ENCODE results near the gene KCNQ1OT1. TPM values are rescaled to one million over a fixed set of nuclear protein-coding genes. Genes with fewer than 3 reads are reported as not detected.

KCNQ1OT1 gene
- total and polyA plus RNA-seq, 4 donors, result 0.08 to 5.4 (median 1.2) TPM

DNA sequence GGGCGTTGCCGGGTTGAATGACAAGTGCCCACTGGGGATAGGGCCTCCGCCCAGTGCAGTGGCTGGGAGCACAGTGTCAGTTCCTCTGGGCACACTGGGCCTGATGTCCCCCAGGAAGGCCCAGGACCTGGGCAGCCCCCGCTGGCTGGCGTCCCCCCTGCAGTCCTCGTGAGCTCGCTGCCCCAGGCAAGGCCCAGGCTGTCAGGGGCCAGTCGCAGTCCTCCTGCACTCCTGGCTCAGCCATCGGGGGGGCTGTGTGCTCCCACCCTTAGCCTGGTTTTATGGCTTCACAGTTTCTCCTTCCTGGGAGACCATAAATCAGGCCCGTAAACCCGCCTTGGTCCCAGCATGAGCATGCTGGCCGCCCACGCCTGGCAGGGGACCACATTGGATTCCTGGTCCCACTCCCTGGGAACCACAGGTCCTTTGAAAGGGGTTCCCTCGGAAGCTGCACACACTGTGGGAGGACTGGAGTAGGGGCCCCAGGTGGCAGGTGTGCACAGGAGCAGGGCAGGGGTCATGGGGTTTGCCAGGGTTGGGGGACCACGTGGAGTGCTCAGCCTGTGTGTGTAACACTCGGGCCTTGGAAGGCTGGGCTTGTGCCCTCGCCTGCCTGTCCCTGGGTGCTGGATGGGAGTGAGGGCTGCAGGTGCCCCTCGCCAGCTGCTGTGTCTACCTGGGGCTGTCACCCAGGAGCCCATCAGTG is 113.6 kb downstream of the KCNQ1OT1 start:
- Histone ChIP-seq H3K4me3 (ENCODE audit: low read length in 2 of 2) (no peak overlapping the region), H3K4me1 (ENCODE audit: control insufficient read depth in 1 of 2, insufficient read depth in 2 of 2, low read length in 2 of 2) (no peaks in the 10 kb centered on the region), H3K27me3 (ENCODE audit: control insufficient read depth in 1 of 2, insufficient read depth in 2 of 2, low read length in 1 of 2) (no peaks in the 10 kb centered on the region), H3K27ac (ENCODE audit: low read depth in 1 of 2, low read length in 2 of 2) (no peak overlapping the region), H3K9me3 (ENCODE audit: control insufficient read depth, low read length) (no peaks in the 10 kb centered on the region), H3K36me3 (ENCODE audit: control insufficient read depth in 1 of 2, insufficient read depth in 2 of 2, low read length in 1 of 2) (no peaks in the 10 kb centered on the region)
- whole genome bisulfite sequencing, 2 donors, result 83 to 89% methylated on average over 18 of the region's 18 CpGs
- DNase-seq, result peak; percentile 41 to 55
- intact Hi-C loops (cut with DNase I), result no loop called here
- ATAC-seq (ENCODE audit: low FRiP score), result no peak

GRCh38 chr11:2585566-2586086 is 114.2 kb downstream of the KCNQ1OT1 start:
- intact Hi-C loops (cut with DNase I), result no loop called here
- DNase-seq (no peak), ATAC-seq (ENCODE audit: low FRiP score) (no peak)
- 91 to 95% methylated on average over 6 of the region's 6 CpGs for WGBS, 2 donors
- H3K27ac ChIP-seq (ENCODE audit: low read depth in 1 of 2, low read length in 2 of 2), result no peak overlapping the region
- no peak overlapping the region for H3K4me3 ChIP-seq (ENCODE audit: low read length in 2 of 2)
- no peaks in the 10 kb centered on the region for H3K27me3 ChIP-seq (ENCODE audit: control insufficient read depth in 1 of 2, insufficient read depth in 2 of 2, low read length in 1 of 2)
- no peaks in the 10 kb centered on the region for H3K4me1 ChIP-seq (ENCODE audit: control insufficient read depth in 1 of 2, insufficient read depth in 2 of 2, low read length in 2 of 2)
- H3K9me3 ChIP-seq (ENCODE audit: control insufficient read depth, low read length), result no peaks in the 10 kb centered on the region
- H3K36me3 ChIP-seq (ENCODE audit: control insufficient read depth in 1 of 2, insufficient read depth in 2 of 2, low read length in 1 of 2), result no peaks in the 10 kb centered on the region

DNA sequence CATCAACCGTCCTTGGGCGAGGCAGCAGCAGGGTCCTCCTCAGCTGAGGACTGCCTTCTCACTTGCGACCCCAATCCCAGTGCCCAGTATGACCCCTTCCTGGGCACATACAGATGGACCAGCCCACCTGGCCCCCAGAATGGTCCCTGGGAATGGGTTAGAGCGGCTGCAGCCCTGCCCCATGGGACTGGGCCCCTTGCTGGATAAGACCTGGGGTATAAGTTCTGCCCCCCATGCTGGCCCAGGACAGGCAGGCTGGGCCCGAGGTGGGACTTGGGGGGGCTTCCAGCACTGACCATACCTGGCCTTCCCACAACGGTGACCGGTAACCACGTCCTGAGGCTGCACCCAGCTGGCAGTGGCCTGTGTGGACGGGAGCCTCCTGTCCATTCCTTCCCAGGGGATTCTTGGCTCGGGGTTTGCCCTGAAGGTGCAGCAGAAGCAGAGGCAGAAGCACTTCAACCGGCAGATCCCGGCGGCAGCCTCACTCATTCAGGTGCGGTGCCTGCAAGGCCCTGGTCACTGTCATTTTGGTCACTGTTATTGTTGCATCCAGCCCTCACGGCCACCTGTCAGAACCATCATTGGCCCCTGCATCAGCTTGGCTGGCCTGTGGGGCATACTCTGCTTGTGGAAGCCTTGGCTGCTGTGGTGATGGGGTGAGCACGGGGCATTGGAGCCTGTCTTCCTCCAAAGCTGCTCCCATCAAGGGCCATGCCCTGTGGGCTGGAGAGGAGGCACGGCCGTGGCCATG is 114.8 kb downstream of the KCNQ1OT1 start:
- Histone ChIP-seq H3K27ac (ENCODE audit: low read depth in 1 of 2, low read length in 2 of 2) (no peak overlapping the region), H3K27me3 (ENCODE audit: control insufficient read depth in 1 of 2, insufficient read depth in 2 of 2, low read length in 1 of 2) (no peaks in the 10 kb centered on the region), H3K36me3 (ENCODE audit: control insufficient read depth in 1 of 2, insufficient read depth in 2 of 2, low read length in 1 of 2) (no peaks in the 10 kb centered on the region), H3K9me3 (ENCODE audit: control insufficient read depth, low read length) (no peaks in the 10 kb centered on the region), H3K4me1 (ENCODE audit: control insufficient read depth in 1 of 2, insufficient read depth in 2 of 2, low read length in 2 of 2) (no peaks in the 10 kb centered on the region), H3K4me3 (ENCODE audit: low read length in 2 of 2) (no peak overlapping the region)
- DNase-seq (peak; percentile 41 to 69), ATAC-seq (ENCODE audit: low FRiP score) (no peak)
- intact Hi-C loops (cut with DNase I), result no loop called here
- 92% methylated on average over 18 of the region's 18 CpGs for WGBS, 2 donors

DNA sequence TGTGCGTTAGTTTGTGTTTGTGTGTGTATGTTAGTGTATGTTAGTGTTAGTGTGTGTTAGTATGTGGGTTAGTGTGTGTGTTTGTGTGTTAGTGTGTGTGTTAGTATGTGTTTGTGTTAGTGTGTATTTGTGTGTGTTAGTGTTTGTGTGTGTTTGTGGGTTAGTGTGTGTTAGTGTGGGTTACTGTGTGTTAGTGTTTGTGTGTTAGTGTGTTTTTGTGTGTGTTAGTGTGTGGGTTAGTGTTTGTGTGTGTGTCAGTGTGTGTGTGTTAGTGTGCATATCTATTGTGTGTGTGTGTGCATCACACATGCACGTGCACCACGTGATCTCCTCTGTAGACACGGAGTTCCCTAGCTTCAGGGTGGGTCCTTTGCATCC is 115.4 kb downstream of the KCNQ1OT1 start:
- Histone ChIP-seq H3K4me3 (ENCODE audit: low read length in 2 of 2) (no peak overlapping the region), H3K27me3 (ENCODE audit: control insufficient read depth in 1 of 2, insufficient read depth in 2 of 2, low read length in 1 of 2) (no peaks in the 10 kb centered on the region), H3K9me3 (ENCODE audit: control insufficient read depth, low read length) (no peaks in the 10 kb centered on the region), H3K27ac (ENCODE audit: low read depth in 1 of 2, low read length in 2 of 2) (no peak overlapping the region), H3K4me1 (ENCODE audit: control insufficient read depth in 1 of 2, insufficient read depth in 2 of 2, low read length in 2 of 2) (no peaks in the 10 kb centered on the region), H3K36me3 (ENCODE audit: control insufficient read depth in 1 of 2, insufficient read depth in 2 of 2, low read length in 1 of 2) (no peaks in the 10 kb centered on the region)
- DNase-seq (no peak), ATAC-seq (ENCODE audit: low FRiP score) (no peak)
- WGBS, 2 donors, result 89 to 97% methylated on average over 4 of the region's 4 CpGs
- intact Hi-C loops (cut with DNase I), result no loop called here

- ATAC-seq (ENCODE audit: low FRiP score) (no peak), DNase-seq (peak in 1 of 2 donors; percentile 40)
- H3K4me3 ChIP-seq (ENCODE audit: low read length in 2 of 2), result no peak overlapping the region
- no peaks in the 10 kb centered on the region for H3K36me3 ChIP-seq (ENCODE audit: control insufficient read depth in 1 of 2, insufficient read depth in 2 of 2, low read length in 1 of 2)
- no peaks in the 10 kb centered on the region for H3K9me3 ChIP-seq (ENCODE audit: control insufficient read depth, low read length)
- H3K27me3 ChIP-seq (ENCODE audit: control insufficient read depth in 1 of 2, insufficient read depth in 2 of 2, low read length in 1 of 2), result no peaks in the 10 kb centered on the region
- no peaks in the 10 kb centered on the region for H3K4me1 ChIP-seq (ENCODE audit: control insufficient read depth in 1 of 2, insufficient read depth in 2 of 2, low read length in 2 of 2)
- H3K27ac ChIP-seq (ENCODE audit: low read depth in 1 of 2, low read length in 2 of 2), result no peak overlapping the region
- intact Hi-C loops (cut with DNase I), result no loop called here
- WGBS, 2 donors, result 93 to 94% methylated on average over 6 of the region's 6 CpGs
Measured at GRCh38 chr11:2583605-2583958, 116.2 kb downstream of the KCNQ1OT1 start.

- ATAC-seq (ENCODE audit: low FRiP score), result no peak
- H3K4me3 ChIP-seq (ENCODE audit: low read length in 2 of 2), result no peak overlapping the region
- intact Hi-C loops (cut with DNase I), result no loop called here
- no peaks in the 10 kb centered on the region for H3K36me3 ChIP-seq (ENCODE audit: control insufficient read depth in 1 of 2, insufficient read depth in 2 of 2, low read length in 1 of 2)
- no peak overlapping the region for H3K27ac ChIP-seq (ENCODE audit: low read depth in 1 of 2, low read length in 2 of 2)
- H3K4me1 ChIP-seq (ENCODE audit: control insufficient read depth in 1 of 2, insufficient read depth in 2 of 2, low read length in 2 of 2), result no peaks in the 10 kb centered on the region
- H3K27me3 ChIP-seq (ENCODE audit: control insufficient read depth in 1 of 2, insufficient read depth in 2 of 2, low read length in 1 of 2), result no peaks in the 10 kb centered on the region
- 89 to 90% methylated on average over 33 of the region's 33 CpGs for WGBS, 2 donors
- peak; percentile 26 to 70 for DNase-seq
- H3K9me3 ChIP-seq (ENCODE audit: control insufficient read depth, low read length), result no peaks in the 10 kb centered on the region
Measured at GRCh38 chr11:2582946-2583604, 116.7 kb downstream of the KCNQ1OT1 start.

DNA sequence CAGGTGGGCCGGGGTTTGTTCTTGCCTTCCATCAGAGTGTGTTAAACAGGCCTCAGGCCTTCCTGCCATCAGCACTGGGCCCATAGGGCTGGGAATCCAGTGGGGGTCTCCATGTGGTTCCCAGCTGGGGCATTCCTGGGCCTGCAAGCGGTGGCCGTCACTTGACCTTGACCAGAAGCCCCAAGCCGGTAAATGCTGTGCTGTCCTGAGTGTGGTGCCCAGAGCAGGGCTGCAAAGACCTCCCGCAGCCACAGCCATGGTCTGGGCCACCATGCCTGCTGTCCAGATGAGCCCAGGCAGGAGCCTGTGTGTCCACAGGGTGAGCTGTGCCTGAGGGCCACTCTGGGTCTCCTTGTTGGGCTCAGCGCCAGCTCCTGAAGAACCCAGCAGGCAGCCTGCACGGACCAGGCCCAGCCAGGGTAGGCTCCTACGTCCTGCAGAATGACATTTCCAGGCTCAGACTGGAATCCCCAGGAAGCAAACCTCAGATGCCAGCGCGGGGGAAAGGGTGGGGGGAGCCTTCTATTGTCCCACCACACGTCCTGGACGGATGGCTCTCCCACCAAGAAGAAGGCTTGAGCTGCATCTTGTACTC is 117.3 kb downstream of the KCNQ1OT1 start:
- H3K36me3 ChIP-seq (ENCODE audit: control insufficient read depth in 1 of 2, insufficient read depth in 2 of 2, low read length in 1 of 2), result no peaks in the 10 kb centered on the region
- 89 to 92% methylated on average over 12 of the region's 12 CpGs for WGBS, 2 donors
- H3K4me3 ChIP-seq (ENCODE audit: low read length in 2 of 2), result no peak overlapping the region
- intact Hi-C loops (cut with DNase I), result no loop called here
- no peaks in the 10 kb centered on the region for H3K4me1 ChIP-seq (ENCODE audit: control insufficient read depth in 1 of 2, insufficient read depth in 2 of 2, low read length in 2 of 2)
- H3K27ac ChIP-seq (ENCODE audit: low read depth in 1 of 2, low read length in 2 of 2), result no peak overlapping the region
- no peaks in the 10 kb centered on the region for H3K9me3 ChIP-seq (ENCODE audit: control insufficient read depth, low read length)
- H3K27me3 ChIP-seq (ENCODE audit: control insufficient read depth in 1 of 2, insufficient read depth in 2 of 2, low read length in 1 of 2), result no peaks in the 10 kb centered on the region
- ATAC-seq (ENCODE audit: low FRiP score), result no peak
- DNase-seq, result peak; percentile 36 to 62

DNA sequence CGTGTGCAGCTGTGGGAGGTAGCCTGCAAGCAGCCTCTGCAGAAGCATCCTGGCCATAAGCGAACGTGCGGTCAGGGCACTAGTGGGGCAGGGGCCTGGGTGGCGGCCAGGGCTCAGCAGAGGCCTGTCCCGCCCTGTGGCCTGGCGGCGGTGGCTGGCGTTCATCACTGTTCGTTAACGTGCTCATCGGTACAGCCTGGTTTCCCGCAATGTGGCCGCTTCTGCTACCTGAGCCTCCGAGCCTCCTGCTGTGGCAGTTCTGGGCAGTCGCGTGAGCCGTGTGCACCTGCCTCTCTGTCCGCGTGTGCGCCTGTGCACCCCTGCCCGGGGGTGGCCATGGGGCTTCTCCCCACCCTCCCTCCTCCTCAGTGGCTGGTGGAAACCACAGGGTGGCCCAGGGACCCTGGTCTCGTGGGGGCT is 117.9 kb downstream of the KCNQ1OT1 start:
- H3K27me3 ChIP-seq (ENCODE audit: control insufficient read depth in 1 of 2, insufficient read depth in 2 of 2, low read length in 1 of 2), result no peaks in the 10 kb centered on the region
- no peak overlapping the region for H3K27ac ChIP-seq (ENCODE audit: low read depth in 1 of 2, low read length in 2 of 2)
- H3K9me3 ChIP-seq (ENCODE audit: control insufficient read depth, low read length), result no peaks in the 10 kb centered on the region
- H3K4me3 ChIP-seq (ENCODE audit: low read length in 2 of 2), result no peak overlapping the region
- DNase-seq (peak; percentile 30 to 61), ATAC-seq (ENCODE audit: low FRiP score) (no peak)
- no peaks in the 10 kb centered on the region for H3K4me1 ChIP-seq (ENCODE audit: control insufficient read depth in 1 of 2, insufficient read depth in 2 of 2, low read length in 2 of 2)
- no peaks in the 10 kb centered on the region for H3K36me3 ChIP-seq (ENCODE audit: control insufficient read depth in 1 of 2, insufficient read depth in 2 of 2, low read length in 1 of 2)
- 96 to 97% methylated on average over 23 of the region's 23 CpGs for WGBS, 2 donors
- intact Hi-C loops (cut with DNase I), result no loop called here

Data from aorta (tissue), 5 donors.